Measurements from ENCODE around the gene UCN2. TPM values are rescaled to one million over a fixed set of nuclear protein-coding genes. Genes with fewer than 3 reads are reported as not detected.

UCN2 gene
- total and polyA plus RNA-seq, 2 of the 4 experiments (the other 2 are of a cell fraction), result 0.54 to 2.7 TPM

DNA sequence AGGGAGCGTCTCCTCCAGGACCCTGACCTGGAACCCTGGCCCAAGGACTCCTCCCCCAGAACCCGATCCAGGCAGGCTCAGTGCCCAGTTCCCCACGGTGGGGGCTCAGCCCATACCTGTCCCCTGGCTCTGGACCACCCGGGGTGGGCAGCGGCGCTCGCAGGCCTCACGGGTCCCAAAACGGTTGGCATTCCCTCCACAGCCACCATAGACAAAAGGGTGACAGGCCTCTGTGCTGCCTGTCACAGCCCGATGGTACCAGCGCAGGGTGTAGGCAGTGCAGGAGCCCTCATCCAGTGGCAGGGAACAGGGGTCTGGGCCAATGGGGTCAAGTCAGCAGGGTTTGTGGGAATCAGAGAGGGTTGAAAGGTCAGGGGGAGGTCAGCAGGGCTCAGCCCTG, 1.1 kb upstream of the UCN2 start:
- dilution Hi-C loops (cut with HindIII; ENCODE audit: low sequenced_read_pairs, unreplicated experiment) (no loop called here), in situ Hi-C loops (cut with MboI; ENCODE audit: low sequenced_read_pairs) (no loop called here), intact Hi-C loops (cut with micrococcal nuclease) (no loop called here)
- no peak for TF ChIP-seq CHD1 (IDR thresholded peaks at IDR 0.05; ENCODE audit: low read depth, low read length)
- no peak for TF ChIP-seq CEBPB (IDR thresholded peaks at IDR 0.05; ENCODE audit: low read depth, low read length)
- TF ChIP-seq ELK1 (IDR thresholded peaks at IDR 0.05; ENCODE audit: borderline replicate concordance, low read depth, low read length), result no peak
- no peak for TF ChIP-seq BHLHE40 (IDR thresholded peaks at IDR 0.05; ENCODE audit: low read depth, low read length)
- TF ChIP-seq POLR2A (IDR thresholded peaks at IDR 0.05; ENCODE audit: low read depth, low read length), result no peak
- no peak for TF ChIP-seq MAFK (IDR thresholded peaks at IDR 0.05; ENCODE audit: low read depth, low read length)
- no peak for TF ChIP-seq SMC3 (IDR thresholded peaks at IDR 0.05; ENCODE audit: low read depth, low read length)
- no peak for TF ChIP-seq MXI1 (IDR thresholded peaks at IDR 0.05; ENCODE audit: borderline replicate concordance, low read depth, low read length)
- no peak for TF ChIP-seq NFE2L2 (IDR thresholded peaks at IDR 0.05; ENCODE audit: low read depth, low read length)
- no peak for TF ChIP-seq RFX5 (IDR thresholded peaks at IDR 0.05; ENCODE audit: low read depth, low read length)
- no peak for TF ChIP-seq FOS (IDR thresholded peaks at IDR 0.05; ENCODE audit: low read depth, low read length)
- no peak overlapping the region for H3K23ac ChIP-seq (ENCODE audit: low read depth, low read length)
- H3K36me3 ChIP-seq (ENCODE audit: control insufficient read depth, insufficient read depth, low read length), result peaks cover 41% of the 10 kb centered on the region
- peak overlapping the region; percentile 79 for H2BK20ac ChIP-seq (ENCODE audit: low read depth, low read length)
- peak overlapping the region; percentile 97 for H2AK9ac ChIP-seq (replicated peaks; ENCODE audit: low read depth, low read length, poor library complexity)
- peaks cover 36% of the 10 kb centered on the region for H3K4me1 ChIP-seq (ENCODE audit: control insufficient read depth, insufficient read depth, low read length)
- peaks cover 30% of the 10 kb centered on the region for H3K9me1 ChIP-seq (ENCODE audit: insufficient read depth, low read length)
- H4K8ac ChIP-seq (ENCODE audit: low read depth in 2 of 2, low read length in 2 of 2), result peak overlapping the region; percentile 62 to 91; a peak in 2 of 4 replicates
- no TSS peak for BruUV-seq (replicated peaks)
- H3K27ac ChIP-seq (ENCODE audit: insufficient read depth, low read length), result peak overlapping the region; percentile 47
- H2AFZ ChIP-seq (replicated peaks; ENCODE audit: low read length, poor library complexity), result no peak overlapping the region
- H2BK15ac ChIP-seq (ENCODE audit: low read depth, low read length), result no peak overlapping the region; the same call in 2 of the 3 replicates
- H3K14ac ChIP-seq (replicated peaks; ENCODE audit: low read depth, low read length), result peak overlapping the region; percentile 76; the same call in 1 of the 2 replicates
- no peaks in the 10 kb centered on the region for H3K27me3 ChIP-seq (ENCODE audit: control insufficient read depth, insufficient read depth, low read length)
- no peak overlapping the region for H3K4me3 ChIP-seq (ENCODE audit: insufficient read depth, low read depth, low read length)
- H3K79me1 ChIP-seq (ENCODE audit: low read depth in 1 of 2, low read length in 2 of 2), result peaks cover 8 to 49% of the 10 kb centered on the region in 2 experiments; a peak in 3 of 4 replicates
- peak overlapping the region; percentile 85 for H3K4ac ChIP-seq (ENCODE audit: low read depth, low read length)
- H2BK120ac ChIP-seq (ENCODE audit: low read depth, low read length), result peak overlapping the region; percentile 90
- peak overlapping the region; percentile 78 for H2BK5ac ChIP-seq (ENCODE audit: low read depth, low read length, poor library complexity, severe bottlenecking)
- no peaks in the 10 kb centered on the region for H3K9me3 ChIP-seq (ENCODE audit: control insufficient read depth, insufficient read depth, low read length)
- no peaks in the 10 kb centered on the region; the same call in none of the 2 replicates for H4K20me1 ChIP-seq (ENCODE audit: insufficient read depth, low read length)
- WGBS, 2 experiments (ENCODE audit: extremely low coverage in 2 of 2, insufficient read length in 1 of 2), result 40% methylated on average over 1 of the region's 11 CpGs; no CpG with 5 or more reads in 1 of the 2 experiments
- ChIA-PET POLR2A (ENCODE audit: unreplicated experiment) (no interaction called here), CTCF (no interaction called here)
- peak overlapping the region; percentile 57; the same call in 1 of the 2 replicates for H4K5ac ChIP-seq (ENCODE audit: low read depth, low read length)
- no peak for DNase-seq
- no peak for ATAC-seq (ENCODE audit: low read depth)
- no peak overlapping the region for H3K4me2 ChIP-seq (ENCODE audit: low read depth, low read length)
- no peak overlapping the region for H3K18ac ChIP-seq (ENCODE audit: low read depth, low read length)
- peak overlapping the region; percentile 96 for H2AK5ac ChIP-seq (ENCODE audit: low read depth, low read length)
- H4K91ac ChIP-seq (ENCODE audit: insufficient read depth, low read depth, low read length), result peak overlapping the region; percentile 97
- H3K56ac ChIP-seq (ENCODE audit: extremely low read depth, insufficient read depth, low read length), result 0 out of 2 replicates have a peak overlapping the region, but pooled peaks have one; percentile 2
- H3K9ac ChIP-seq (ENCODE audit: low read depth, low read length), result no peak overlapping the region
